ENCODE data around the gene TESPA1.

- no peak for TF ChIP-seq POLR2A (IDR thresholded peaks at IDR 0.05; ENCODE audit: low read length)
- TF ChIP-seq GATA1 (IDR thresholded peaks at IDR 0.05; ENCODE audit: low read depth, low read length): no peak
These were observed 49.7 kb upstream of the TESPA1 start for GRCh38 chr12:55034218-55034617.

Measured in erythroblast (primary cell).